Chondrocyte (in vitro differentiated cells): ENCODE results near the gene CDK6. TPM values are rescaled to one million over a fixed set of nuclear protein-coding genes. Genes with fewer than 3 reads are reported as not detected.

Experiments used
- DNase-seq: peaks from one replicate; pipeline ENCODE4 v3.0.0; 2021; ENCODE audit warnings: mixed read lengths, low spot score
- H3K27ac Mint-ChIP-seq: one replicate; pipeline ENCODE4 v1.8.0; 2021; ENCODE audit warnings: mild to moderate bottlenecking, moderate library complexity, mixed read lengths; ENCODE audit not compliant: unreplicated experiment
- H3K27me3 Mint-ChIP-seq: 2 replicates; pipeline ENCODE4 v1.8.0; 2021; ENCODE audit warnings: low read depth, mixed read lengths
- H3K36me3 Mint-ChIP-seq: 2 replicates; pipeline ENCODE4 v1.8.0; 2021; ENCODE audit warnings: low read depth, mixed read lengths
- H3K4me1 Mint-ChIP-seq: 2 replicates; pipeline ENCODE4 v1.8.0; 2021; ENCODE audit warnings: low read depth, mild to moderate bottlenecking, mixed read lengths
- H3K4me3 Mint-ChIP-seq: one replicate; pipeline ENCODE4 v1.8.0; 2021; ENCODE audit warnings: mild to moderate bottlenecking, moderate library complexity, mixed read lengths; ENCODE audit not compliant: unreplicated experiment
- H3K9me3 Mint-ChIP-seq: 2 replicates; pipeline ENCODE4 v1.8.0; 2021; ENCODE audit warnings: low read depth, mixed read lengths
- CTCF ChIP-seq: fragments of 200-600 bp; sonication (generic); IDR thresholded peaks from 2 replicates; pipeline ENCODE4 v1.5.0; 2021; ENCODE audit warnings: antibody characterized with exemption, mild to moderate bottlenecking, moderate library complexity
- total RNA-seq: library from RNA; stranded (reverse); gene quantifications from 3 replicates; pipeline ENCODE4 v1.2.1, GENCODE V29; 2021

CDK6 gene
- total RNA-seq, 1 donor from 2014 or later: 162 TPM

GRCh38 chr7:92843034-92843760 is 6.8 kb upstream of the CDK6 start:
- TF ChIP-seq CTCF: no peak
- peak overlapping the region; percentile 75 for H3K27ac Mint-ChIP-seq
- peaks cover 51% of the 10 kb centered on the region for H3K4me1 Mint-ChIP-seq
- no peaks in the 10 kb centered on the region for H3K36me3 Mint-ChIP-seq
- H3K9me3 Mint-ChIP-seq: peaks cover 5% of the 10 kb centered on the region
- no peak overlapping the region for H3K4me3 Mint-ChIP-seq
- DNase-seq: no peak
- no peaks in the 10 kb centered on the region for H3K27me3 Mint-ChIP-seq

GRCh38 chr7:92841192-92841591 is 4.8 kb upstream of the CDK6 start:
- H3K27me3 Mint-ChIP-seq: no peaks in the 10 kb centered on the region
- no peak for TF ChIP-seq CTCF
- H3K4me3 Mint-ChIP-seq: no peak overlapping the region
- peaks cover 57% of the 10 kb centered on the region for H3K4me1 Mint-ChIP-seq
- DNase-seq: no peak
- no peaks in the 10 kb centered on the region for H3K36me3 Mint-ChIP-seq
- H3K9me3 Mint-ChIP-seq: peaks cover 5% of the 10 kb centered on the region
- peak overlapping the region; percentile 75 for H3K27ac Mint-ChIP-seq

DNA sequence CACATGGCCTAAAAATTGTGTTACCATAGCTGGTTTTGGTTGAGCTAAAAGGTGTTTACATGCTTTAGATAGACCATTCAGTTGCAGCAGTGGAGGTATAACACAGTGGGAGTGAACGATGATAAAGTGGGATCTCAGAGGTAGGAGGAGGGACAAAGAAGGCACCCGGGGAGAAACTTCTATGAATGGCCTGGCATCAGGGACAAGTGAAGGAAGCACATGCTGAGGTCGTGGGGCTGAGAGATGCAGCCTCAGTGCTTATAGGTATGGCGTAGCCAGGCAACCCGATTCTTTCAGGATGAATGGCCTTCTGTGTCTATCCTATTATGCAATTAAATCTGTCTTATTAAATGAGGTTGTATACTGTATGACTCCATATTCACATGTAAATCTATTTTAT is 3.9 kb upstream of the CDK6 start:
- Mint-ChIP-seq H3K4me1 (peaks cover 57% of the 10 kb centered on the region), H3K9me3 (peaks cover 5% of the 10 kb centered on the region), H3K27ac (no peak overlapping the region), H3K27me3 (no peaks in the 10 kb centered on the region), H3K4me3 (no peak overlapping the region), H3K36me3 (no peaks in the 10 kb centered on the region)
- no peak for DNase-seq
- no peak for TF ChIP-seq CTCF

DNA sequence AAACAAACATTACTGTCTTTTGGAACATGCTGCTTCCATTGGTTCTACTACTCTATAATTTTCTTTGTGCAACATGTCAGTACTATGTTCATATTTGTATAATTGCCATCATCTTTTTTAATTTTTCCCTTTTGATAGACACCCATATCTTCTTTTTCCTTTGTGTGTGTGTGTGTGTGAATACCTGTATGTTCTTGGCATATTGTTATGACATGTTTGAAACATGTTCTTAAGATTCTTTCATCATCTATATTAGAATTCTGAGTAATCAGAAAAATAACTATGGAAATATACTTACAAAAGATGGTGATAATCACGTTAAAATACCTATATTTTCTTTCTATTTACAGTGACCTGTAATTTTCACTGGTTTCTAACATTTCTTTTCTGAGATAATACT is 3.5 kb upstream of the CDK6 start:
- Mint-ChIP-seq H3K4me1 (peaks cover 57% of the 10 kb centered on the region), H3K36me3 (no peaks in the 10 kb centered on the region), H3K27ac (peak overlapping the region; percentile 52), H3K9me3 (peaks cover 5% of the 10 kb centered on the region), H3K4me3 (no peak overlapping the region), H3K27me3 (no peaks in the 10 kb centered on the region)
- DNase-seq: no peak
- TF ChIP-seq CTCF: no peak

DNA sequence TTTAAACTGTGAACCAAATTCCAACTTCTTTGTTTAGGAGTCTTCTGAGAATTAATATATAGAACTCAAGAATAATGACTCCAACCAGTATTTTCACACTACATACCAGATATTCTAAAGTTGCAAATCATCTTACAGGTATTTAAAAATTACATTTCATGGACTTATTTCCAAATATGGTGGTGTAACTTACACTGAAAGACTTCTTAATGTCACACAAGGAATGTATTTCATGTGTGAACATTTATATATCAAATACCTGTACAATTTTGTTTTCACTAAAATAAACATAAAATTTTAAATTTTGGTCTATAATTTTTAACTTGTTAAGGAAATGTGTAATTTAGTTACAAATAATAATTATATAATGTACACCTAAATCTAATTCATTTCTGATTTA is 2.6 kb upstream of the CDK6 start:
- Mint-ChIP-seq H3K4me1 (peaks cover 56% of the 10 kb centered on the region), H3K4me3 (no peak overlapping the region), H3K36me3 (peaks cover 2% of the 10 kb centered on the region), H3K9me3 (peaks cover 4% of the 10 kb centered on the region), H3K27ac (no peak overlapping the region), H3K27me3 (no peaks in the 10 kb centered on the region)
- TF ChIP-seq CTCF: no peak
- DNase-seq: no peak
